ENCODE results near the gene DPPA5. TPM values are rescaled to one million over a fixed set of nuclear protein-coding genes. Genes with fewer than 3 reads are reported as not detected.

The DPPA5 gene
- total and polyA plus RNA-seq, 2 experiments from 2014 or later: 3.0 to 12.9 TPM

- no peak overlapping the region for H3K27ac ChIP-seq (ENCODE audit: low read depth)
Observed at GRCh38 chr6:73341335-73341734, 12.7 kb downstream of the DPPA5 start.

More at GRCh38 chr6:73341335-73341734, 12.7 kb downstream of the DPPA5 start:
- Mint-ChIP-seq H3K36me3 (ENCODE audit: low read depth) (no peaks in the 10 kb centered on the region), H3K27ac (no peak overlapping the region), H3K27me3 (ENCODE audit: insufficient read depth, low read depth, poor library complexity) (peaks cover 5% of the 10 kb centered on the region), H3K4me1 (peaks cover 7% of the 10 kb centered on the region; the same call in 1 of the 3 replicates), H3K4me3 (no peak overlapping the region), H3K9me3 (no peaks in the 10 kb centered on the region)
- no peak overlapping the region for H2AFZ ChIP-seq
- no peaks in the 10 kb centered on the region for H3K9me2 ChIP-seq (ENCODE audit: insufficient read depth)
- no peaks in the 10 kb centered on the region for H3K27me3 ChIP-seq (ENCODE audit: insufficient read depth)
- H3K4me1 ChIP-seq (ENCODE audit: insufficient read depth): 0 out of 2 replicates have a peak, but pooled peaks cover 4% of the 10 kb centered on the region
- no peaks in the 10 kb centered on the region for H3K36me3 ChIP-seq (ENCODE audit: insufficient read depth)
- H3K4me3 ChIP-seq: no peak overlapping the region
- no peak overlapping the region for H3K4me2 ChIP-seq
- ATAC-seq (no peak), DNase-seq (ENCODE audit: low spot score) (no peak)
- H4K20me1 ChIP-seq (replicated peaks; ENCODE audit: insufficient read depth): no peaks in the 10 kb centered on the region
- no peak for TF ChIP-seq EZH2 (IDR thresholded peaks at IDR 0.05; ENCODE audit: low read depth, unreplicated experiment)
- TF ChIP-seq POLR2AphosphoS5 (IDR thresholded peaks at IDR 0.05; ENCODE audit: low read depth): no peak
- TF ChIP-seq CREB1 (CRISPR knock-in tag; IDR thresholded peaks at IDR 0.05; ENCODE audit: low read depth): no peak
- no peak for TF ChIP-seq EZH2phosphoT487 (IDR thresholded peaks at IDR 0.05; ENCODE audit: unreplicated experiment)
- no peak for TF ChIP-seq NANOG (IDR thresholded peaks at IDR 0.05; ENCODE audit: borderline replicate concordance)
- TF ChIP-seq ZNF331 (CRISPR knock-in tag; IDR thresholded peaks at IDR 0.05; ENCODE audit: low read depth): no peak
- no peak for TF ChIP-seq ETS1 (IDR thresholded peaks at IDR 0.05)
- TF ChIP-seq CTCF (conservative IDR thresholded peaks at IDR 0.05; ENCODE audit: low read depth in 2 of 2): no peak
- no peak for TF ChIP-seq STAT1 (IDR thresholded peaks at IDR 0.05; ENCODE audit: unreplicated experiment)
- TF ChIP-seq REST (IDR thresholded peaks at IDR 0.05; ENCODE audit: unreplicated experiment): no peak
- no peak for TF ChIP-seq ZNF114 (CRISPR knock-in tag; IDR thresholded peaks at IDR 0.05)
- TF ChIP-seq JUNB (IDR thresholded peaks at IDR 0.05; ENCODE audit: unreplicated experiment): no peak
- no peak for TF ChIP-seq ZNF462 (CRISPR knock-in tag; IDR thresholded peaks at IDR 0.05)
- H3F3A ChIP-seq (replicated peaks; ENCODE audit: low read depth): no peaks in the 10 kb centered on the region
- H3K79me2 ChIP-seq (replicated peaks; ENCODE audit: insufficient read depth): no peaks in the 10 kb centered on the region
